A549 (cell line): ENCODE measurements around the gene LCN15.
"Not testable (repeated sequence)": the region's sequence is repeated elsewhere in the genome, so short reads cannot be mapped to it uniquely, and the experiment has no call there.

ENCODE experiments used
- BHLHE40 ChIP-seq: IDR thresholded peaks from 2 replicates; pipeline ENCODE4 v1.6.1; 2012; ENCODE audit warnings: low read depth, low read length, inconsistent platforms
- EP300 ChIP-seq, 2 experiments: fragments of >200 bp; sonication (Bioruptor Twin); formaldehyde crosslinking; IDR thresholded peaks; 2 replicates in 1 of 2; 3 replicates in 1 of 2; pipeline ENCODE4 v1.6.1; 2016 to 2017
- MAFK ChIP-seq: fragments of 450-650 bp; IDR thresholded peaks from 2 replicates; pipeline ENCODE4 v1.6.1; 2014; ENCODE audit not compliant: partially characterized antibody
- PHF8 ChIP-seq: fragments of 200-600 bp; sonication (generic); IDR thresholded peaks from 2 replicates; pipeline ENCODE4 v1.6.1; 2016; ENCODE audit warnings: low read depth, mild to moderate bottlenecking, antibody characterized with exemption, moderate library complexity, borderline replicate concordance
- POLR2A ChIP-seq: IDR thresholded peaks from 2 replicates; pipeline ENCODE4 v1.6.1; 2012; ENCODE audit warnings: mild to moderate bottlenecking, low read length
- TF ChIP-seq, protein P1 (sequence below): fragments of 200-600 bp; sonication (generic); IDR thresholded peaks from 2 replicates; pipeline ENCODE4 v1.6.1; 2016; ENCODE audit warnings: antibody characterized with exemption, mild to moderate bottlenecking, moderate library complexity
- TF ChIP-seq, protein P2 (sequence below): fragments of >200 bp; sonication (Bioruptor Twin); formaldehyde crosslinking; IDR thresholded peaks from 3 replicates; pipeline ENCODE4 v1.5.1; 2016

- TF ChIP-seq, protein P1, sequence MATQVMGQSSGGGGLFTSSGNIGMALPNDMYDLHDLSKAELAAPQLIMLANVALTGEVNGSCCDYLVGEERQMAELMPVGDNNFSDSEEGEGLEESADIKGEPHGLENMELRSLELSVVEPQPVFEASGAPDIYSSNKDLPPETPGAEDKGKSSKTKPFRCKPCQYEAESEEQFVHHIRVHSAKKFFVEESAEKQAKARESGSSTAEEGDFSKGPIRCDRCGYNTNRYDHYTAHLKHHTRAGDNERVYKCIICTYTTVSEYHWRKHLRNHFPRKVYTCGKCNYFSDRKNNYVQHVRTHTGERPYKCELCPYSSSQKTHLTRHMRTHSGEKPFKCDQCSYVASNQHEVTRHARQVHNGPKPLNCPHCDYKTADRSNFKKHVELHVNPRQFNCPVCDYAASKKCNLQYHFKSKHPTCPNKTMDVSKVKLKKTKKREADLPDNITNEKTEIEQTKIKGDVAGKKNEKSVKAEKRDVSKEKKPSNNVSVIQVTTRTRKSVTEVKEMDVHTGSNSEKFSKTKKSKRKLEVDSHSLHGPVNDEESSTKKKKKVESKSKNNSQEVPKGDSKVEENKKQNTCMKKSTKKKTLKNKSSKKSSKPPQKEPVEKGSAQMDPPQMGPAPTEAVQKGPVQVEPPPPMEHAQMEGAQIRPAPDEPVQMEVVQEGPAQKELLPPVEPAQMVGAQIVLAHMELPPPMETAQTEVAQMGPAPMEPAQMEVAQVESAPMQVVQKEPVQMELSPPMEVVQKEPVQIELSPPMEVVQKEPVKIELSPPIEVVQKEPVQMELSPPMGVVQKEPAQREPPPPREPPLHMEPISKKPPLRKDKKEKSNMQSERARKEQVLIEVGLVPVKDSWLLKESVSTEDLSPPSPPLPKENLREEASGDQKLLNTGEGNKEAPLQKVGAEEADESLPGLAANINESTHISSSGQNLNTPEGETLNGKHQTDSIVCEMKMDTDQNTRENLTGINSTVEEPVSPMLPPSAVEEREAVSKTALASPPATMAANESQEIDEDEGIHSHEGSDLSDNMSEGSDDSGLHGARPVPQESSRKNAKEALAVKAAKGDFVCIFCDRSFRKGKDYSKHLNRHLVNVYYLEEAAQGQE, result not testable (repeated sequence)
- not testable (repeated sequence) for TF ChIP-seq MAFK; POLR2A; BHLHE40; PHF8; EP300 (IDR thresholded peaks at IDR 0.05)
- TF ChIP-seq, protein P2, sequence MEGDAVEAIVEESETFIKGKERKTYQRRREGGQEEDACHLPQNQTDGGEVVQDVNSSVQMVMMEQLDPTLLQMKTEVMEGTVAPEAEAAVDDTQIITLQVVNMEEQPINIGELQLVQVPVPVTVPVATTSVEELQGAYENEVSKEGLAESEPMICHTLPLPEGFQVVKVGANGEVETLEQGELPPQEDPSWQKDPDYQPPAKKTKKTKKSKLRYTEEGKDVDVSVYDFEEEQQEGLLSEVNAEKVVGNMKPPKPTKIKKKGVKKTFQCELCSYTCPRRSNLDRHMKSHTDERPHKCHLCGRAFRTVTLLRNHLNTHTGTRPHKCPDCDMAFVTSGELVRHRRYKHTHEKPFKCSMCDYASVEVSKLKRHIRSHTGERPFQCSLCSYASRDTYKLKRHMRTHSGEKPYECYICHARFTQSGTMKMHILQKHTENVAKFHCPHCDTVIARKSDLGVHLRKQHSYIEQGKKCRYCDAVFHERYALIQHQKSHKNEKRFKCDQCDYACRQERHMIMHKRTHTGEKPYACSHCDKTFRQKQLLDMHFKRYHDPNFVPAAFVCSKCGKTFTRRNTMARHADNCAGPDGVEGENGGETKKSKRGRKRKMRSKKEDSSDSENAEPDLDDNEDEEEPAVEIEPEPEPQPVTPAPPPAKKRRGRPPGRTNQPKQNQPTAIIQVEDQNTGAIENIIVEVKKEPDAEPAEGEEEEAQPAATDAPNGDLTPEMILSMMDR, result not testable (repeated sequence)
Measured at GRCh38 chr9:136711219-136711648, 53.1 kb downstream of the LCN15 start.
